Smooth muscle cell (in vitro differentiated cells): Measurements from ENCODE around the gene TMED7. TPM values are rescaled to one million over a fixed set of nuclear protein-coding genes. Genes with fewer than 3 reads are reported as not detected.

Experiments used
- polyA plus RNA-seq: library from polyadenylated mRNA; unstranded; fragments of >200 nt; fragmentation: Nextera tagmentation; extraction: Ambion mirVana; gene quantifications from 2 replicates; pipeline ENCODE4 v1.2.1, GENCODE V29; 2016
- total RNA-seq: library from RNA; depleted of rRNA; stranded (reverse); fragments of >200 nt; gene quantifications from 2 replicates; pipeline ENCODE4 v1.2.3, GENCODE V29; 2014

TMED7 gene
- total and polyA plus RNA-seq, 2 experiments from 2014 or later = 91.5 to 236 TPM

Other genes starting within 250 kb of the TMED7 start
- gene FEM1C, start 81.3 kb downstream of the TMED7 start, total RNA-seq = 31.7 and 35.7 TPM in 2 replicates
- gene FEM1C, start 81.3 kb downstream of the TMED7 start, polyA plus RNA-seq = 5.9 and 7.8 TPM in 2 replicates
- 13.3 and 17.7 TPM in 2 replicates for gene TICAM2, start 23.6 kb downstream of the TMED7 start, total RNA-seq
- gene TICAM2, start 23.6 kb downstream of the TMED7 start, polyA plus RNA-seq = 8.3 and 11.5 TPM in 2 replicates
- gene CDO1, start 190.6 kb upstream of the TMED7 start, total RNA-seq = 26.3 and 60.8 TPM in 2 replicates
- 27.2 and 48.4 TPM in 2 replicates for gene CDO1, start 190.6 kb upstream of the TMED7 start, polyA plus RNA-seq
- 58.6 and 106 TPM in 2 replicates for gene ATG12, start 215.5 kb upstream of the TMED7 start, total RNA-seq
- 128 and 139 TPM in 2 replicates for gene ATG12, start 215.5 kb upstream of the TMED7 start, polyA plus RNA-seq
- 130 and 224 TPM in 2 replicates for gene AP3S1, start 215.9 kb upstream of the TMED7 start, total RNA-seq
- gene AP3S1, start 215.9 kb upstream of the TMED7 start, polyA plus RNA-seq = 180 and 191 TPM in 2 replicates